SK-N-SH treated with all-trans-retinoic acid at 6 μM for 48 hours (cell line): ENCODE measurements around the gene ADAMTSL1.

Experiments
- PATZ1 ChIP-seq: fragments of 250-450 bp; sonication (Bioruptor Pico); IDR thresholded peaks from 2 replicates; pipeline ENCODE4 v1.8.0; 2020; ENCODE audit warnings: mild to moderate bottlenecking, moderate library complexity, borderline replicate concordance
- ZNF565 ChIP-seq: fragments of 450-650 bp; formaldehyde crosslinking; conservative IDR thresholded peaks from 2 replicates; pipeline ENCODE4 v1.5.0; 2020; ENCODE audit warnings: low read depth, mild to moderate bottlenecking, moderate library complexity

GRCh38 chr9:18461496-18461895 lies 12.5 kb upstream of the ADAMTSL1 start:
- TF ChIP-seq PATZ1, result no peak
- no peak for TF ChIP-seq ZNF565 (CRISPR knock-in tag)
